Stimulated activated CD4-positive, alpha-beta T cell treated with anti-CD3 and anti-CD28 coated beads, Interleukin-1b, Interleukin-23, amount 100 ng/mL, for 48 hours (primary cell): Measurements from ENCODE around the gene SLC30A5.

ENCODE experiments used
- DNase-seq: peaks from one replicate; pipeline ENCODE4 v3.0.0-alpha.2; 2020

SLC30A5 gene

DNA sequence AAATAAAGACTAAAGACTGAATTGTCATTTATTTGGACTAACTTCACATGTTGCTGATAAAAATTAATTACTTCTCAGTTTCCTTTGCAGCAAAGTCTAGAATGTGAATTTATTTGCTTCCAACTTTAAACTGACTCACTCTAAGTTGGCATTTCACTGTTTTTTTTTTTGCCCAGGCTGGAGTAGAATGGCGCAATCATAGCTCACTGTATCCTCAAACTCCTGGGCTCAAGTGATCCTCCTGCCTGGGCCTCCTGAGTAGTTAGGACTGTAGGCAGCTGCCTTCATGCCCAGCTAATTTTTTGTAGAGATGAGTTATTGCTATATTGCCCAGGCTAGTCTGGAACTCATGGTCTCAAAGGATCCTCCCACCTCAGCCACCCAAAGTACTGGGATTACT is 76.7 kb downstream of the SLC30A5 start:
- DNase-seq = no peak

DNA sequence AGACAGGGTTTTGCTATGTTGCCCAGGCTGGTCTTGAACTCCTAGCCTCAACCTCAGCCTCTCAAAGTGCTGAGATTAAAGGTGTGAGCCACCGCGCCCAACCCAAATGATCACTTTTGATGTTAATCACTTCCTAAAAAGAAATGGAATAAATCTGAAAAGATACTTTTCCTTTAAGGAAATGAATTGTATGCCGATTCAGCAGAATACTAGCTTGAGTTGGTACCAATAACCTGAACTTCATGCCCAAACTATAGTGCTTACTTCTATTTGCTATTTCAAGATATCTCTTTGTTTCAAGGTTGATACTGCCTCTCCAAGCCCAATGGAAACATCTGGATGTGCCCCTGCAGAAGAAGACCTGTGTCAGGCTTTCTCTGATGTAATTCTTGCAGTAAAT is 77.2 kb downstream of the SLC30A5 start:
- DNase-seq = no peak
